Ishikawa (cell line): ENCODE results near the gene KIAA1614.

Experiments
- CEBPB ChIP-seq: IDR thresholded peaks from 2 replicates; pipeline ENCODE4 v1.6.1; 2012
- CREB1 ChIP-seq: IDR thresholded peaks from 2 replicates; pipeline ENCODE4 v1.6.1; 2012; ENCODE audit warnings: low read depth
- EGR1 ChIP-seq: IDR thresholded peaks from 2 replicates; pipeline ENCODE4 v1.6.1; 2012
- EP300 ChIP-seq: IDR thresholded peaks from 2 replicates; pipeline ENCODE4 v1.6.1; 2012; ENCODE audit warnings: borderline replicate concordance
- FOXM1 ChIP-seq: IDR thresholded peaks from 2 replicates; pipeline ENCODE4 v1.6.1; 2012; ENCODE audit warnings: low read depth, borderline replicate concordance
- MAX ChIP-seq: IDR thresholded peaks from 2 replicates; pipeline ENCODE4 v1.6.1; 2012
- RAD21 ChIP-seq: IDR thresholded peaks from 2 replicates; pipeline ENCODE4 v1.6.1; 2012; ENCODE audit warnings: low read depth
- REST ChIP-seq: IDR thresholded peaks from 2 replicates; pipeline ENCODE4 v1.6.1; 2012; ENCODE audit warnings: low read depth, mild to moderate bottlenecking
- TEAD4 ChIP-seq: IDR thresholded peaks from 2 replicates; pipeline ENCODE4 v1.6.1; 2012
- YY1 ChIP-seq: IDR thresholded peaks from 2 replicates; pipeline ENCODE4 v1.6.1; 2012; ENCODE audit warnings: low read depth

GRCh38 chr1:180948641-180949615, 36.2 kb downstream of the KIAA1614 start:
- TF ChIP-seq REST: no peak
- TF ChIP-seq CREB1: no peak
- no peak for TF ChIP-seq CEBPB
- no peak for TF ChIP-seq MAX
- no peak for TF ChIP-seq YY1
- TF ChIP-seq EP300: no peak
- TF ChIP-seq RAD21: no peak
- no peak for TF ChIP-seq EGR1
- TF ChIP-seq FOXM1: no peak
- TF ChIP-seq TEAD4: no peak
